ENCODE data around the gene TOMM40. TPM values are rescaled to one million over a fixed set of nuclear protein-coding genes. Genes with fewer than 3 reads are reported as not detected.
"Not testable (repeated sequence)": the region's sequence is repeated elsewhere in the genome, so short reads cannot be mapped to it uniquely, and the experiment has no call there.

TOMM40 gene
- total RNA-seq, 4 donors from 2014 or later, result 75.1 to 148 (median 86.0) TPM

GRCh38 chr19:44851427-44851826 lies 39.6 kb upstream of the TOMM40 start:
- in situ Hi-C loops (cut with MboI; ENCODE audit: low sequenced_read_pairs in 4 of 4), result no loop called here
- Histone ChIP-seq H3K36me3 (no peaks in the 10 kb centered on the region), H3K9me3 (no peaks in the 10 kb centered on the region), H3K27me3 (no peaks in the 10 kb centered on the region), H3K27ac (peak overlapping the region in 1 of 4 donors; percentile 90), H3K4me3 (no peak overlapping the region), H3K4me1 (peaks cover 5 to 11% of the 10 kb centered on the region in 2 donors)
- ATAC-seq (no peak), DNase-seq (no peak)
- intact Hi-C loops (cut with DNase I; ENCODE audit: low total_unique reads), result no loop called here
- TF ChIP-seq CTCF (IDR thresholded peaks at IDR 0.05 in 4 of 5, conservative IDR thresholded peaks at IDR 0.05 in 1 of 5), result no peak
- TF ChIP-seq POLR2A (IDR thresholded peaks at IDR 0.05), result no peak

GRCh38 chr19:44855606-44856005 lies 35.4 kb upstream of the TOMM40 start:
- DNase-seq (no peak), ATAC-seq (no peak)
- Histone ChIP-seq H3K27me3 (no peaks in the 10 kb centered on the region), H3K36me3 (no peaks in the 10 kb centered on the region), H3K9me3 (no peaks in the 10 kb centered on the region), H3K4me1 (peaks cover 0 to 6% of the 10 kb centered on the region in 2 donors), H3K27ac (peak overlapping the region in 1 of 4 donors; percentile 38), H3K4me3 (no peak overlapping the region)
- in situ Hi-C loops (cut with MboI; ENCODE audit: low sequenced_read_pairs in 4 of 4), result no loop called here
- intact Hi-C loops (cut with DNase I; ENCODE audit: low total_unique reads), result no loop called here
- TF ChIP-seq CTCF (IDR thresholded peaks at IDR 0.05 in 4 of 5, conservative IDR thresholded peaks at IDR 0.05 in 1 of 5) (no peak), POLR2A (IDR thresholded peaks at IDR 0.05) (no peak)

GRCh38 chr19:44856421-44857083 lies 34.5 kb upstream of the TOMM40 start:
- no peak overlapping the region for H3K4me3 ChIP-seq
- H3K4me1 ChIP-seq, result peaks cover 0 to 10% of the 10 kb centered on the region in 2 donors
- DNase-seq (no peak), ATAC-seq (no peak)
- no peaks in the 10 kb centered on the region for H3K27me3 ChIP-seq
- H3K9me3 ChIP-seq, result no peaks in the 10 kb centered on the region
- H3K36me3 ChIP-seq, result no peaks in the 10 kb centered on the region
- H3K27ac ChIP-seq, result peak overlapping the region in 3 of 4 donors; percentile 17 to 41 (median 38)
- TF ChIP-seq POLR2A (IDR thresholded peaks at IDR 0.05) (no peak), CTCF (IDR thresholded peaks at IDR 0.05 in 4 of 5, conservative IDR thresholded peaks at IDR 0.05 in 1 of 5) (no peak)
- intact Hi-C loops (cut with DNase I; ENCODE audit: low total_unique reads), result no loop called here
- in situ Hi-C loops (cut with MboI; ENCODE audit: low sequenced_read_pairs in 4 of 4), result no loop called here

GRCh38 chr19:44857837-44858236 lies 33.2 kb upstream of the TOMM40 start:
- no peak for ATAC-seq

GRCh38 chr19:44861576-44861975 lies 29.5 kb upstream of the TOMM40 start:
- in situ Hi-C loops (cut with MboI; ENCODE audit: low sequenced_read_pairs in 4 of 4), result not testable (repeated sequence)

More at GRCh38 chr19:44857837-44858236, 33.2 kb upstream of the TOMM40 start:
- DNase-seq, result no peak
- no peaks in the 10 kb centered on the region for H3K9me3 ChIP-seq
- intact Hi-C loops (cut with DNase I; ENCODE audit: low total_unique reads) (no loop called here), in situ Hi-C loops (cut with MboI; ENCODE audit: low sequenced_read_pairs in 4 of 4) (no loop called here)
- no peak overlapping the region for H3K4me3 ChIP-seq
- H3K27me3 ChIP-seq, result no peaks in the 10 kb centered on the region
- TF ChIP-seq CTCF (IDR thresholded peaks at IDR 0.05 in 4 of 5, conservative IDR thresholded peaks at IDR 0.05 in 1 of 5), result no peak
- TF ChIP-seq POLR2A (IDR thresholded peaks at IDR 0.05), result no peak
- no peaks in the 10 kb centered on the region for H3K36me3 ChIP-seq
- peak overlapping the region in 1 of 4 donors; percentile 33 for H3K27ac ChIP-seq
- peaks cover 0 to 10% of the 10 kb centered on the region in 2 donors for H3K4me1 ChIP-seq

More at GRCh38 chr19:44861576-44861975, 29.5 kb upstream of the TOMM40 start:
- H3K9me3 ChIP-seq; H3K27me3 ChIP-seq; DNase-seq; H3K4me3 ChIP-seq; ATAC-seq; H3K36me3 ChIP-seq; H3K27ac ChIP-seq; H3K4me1 ChIP-seq; intact Hi-C loops (cut with DNase I; ENCODE audit: low total_unique reads): not testable (repeated sequence)
